Parathyroid adenoma (tissue), 2 donors: ENCODE measurements around the gene GRIK4.

Source experiments
- H2AFZ ChIP-seq: fragments of 300-600 bp; sonication (generic); one replicate; pipeline ENCODE4 v1.7.0; 2017; ENCODE audit warnings: antibody characterized with exemption, mild to moderate bottlenecking
- H3K27ac ChIP-seq: fragments of 300-600 bp; sonication (generic); one replicate; pipeline ENCODE4 v1.7.0; 2017
- H3K27me3 ChIP-seq: fragments of 300-600 bp; sonication (generic); one replicate; pipeline ENCODE4 v1.7.0; 2017; ENCODE audit warnings: low read length; ENCODE audit not compliant: control insufficient read depth, insufficient read depth
- H3K36me3 ChIP-seq: fragments of 300-600 bp; sonication (generic); one replicate; pipeline ENCODE4 v1.7.0; 2017; ENCODE audit warnings: low read length; ENCODE audit not compliant: control insufficient read depth, insufficient read depth
- H3K4me1 ChIP-seq: fragments of 300-600 bp; sonication (generic); one replicate; pipeline ENCODE4 v1.7.0; 2017; ENCODE audit warnings: control low read depth
- H3K4me2 ChIP-seq: fragments of 300-600 bp; sonication (generic); one replicate; pipeline ENCODE4 v1.7.0; 2017; ENCODE audit warnings: low read length
- H3K4me3 ChIP-seq: fragments of 300-600 bp; sonication (generic); one replicate; pipeline ENCODE4 v1.7.0; 2017; ENCODE audit warnings: low read depth, low read length
- H3K79me2 ChIP-seq: fragments of 300-600 bp; sonication (generic); one replicate; pipeline ENCODE4 v1.7.0; 2017; ENCODE audit warnings: control low read depth
- H3K9ac ChIP-seq: fragments of 300-600 bp; sonication (generic); one replicate; pipeline ENCODE4 v1.7.0; 2017; ENCODE audit warnings: mild to moderate bottlenecking
- H3K9me3 ChIP-seq: fragments of 300-600 bp; sonication (generic); one replicate; pipeline ENCODE4 v1.7.0; 2017; ENCODE audit warnings: low read length; ENCODE audit not compliant: control insufficient read depth
- TF ChIP-seq, protein P1 (sequence below): fragments of 300-600 bp; sonication (generic); IDR thresholded peaks from one replicate; pipeline ENCODE4 v1.7.0; 2017; ENCODE audit warnings: antibody characterized with exemption, mild to moderate bottlenecking
- donor health status: primary hyperparathyroidism.

GRIK4 gene

GRCh38 chr11:120774591-120775386, 263.2 kb downstream of the GRIK4 start:
- Histone ChIP-seq H3K27ac (no peak overlapping the region), H3K79me2 (no peaks in the 10 kb centered on the region), H2AFZ (no peak overlapping the region), H3K9ac (no peak overlapping the region), H3K27me3 (no peaks in the 10 kb centered on the region), H3K36me3 (no peaks in the 10 kb centered on the region), H3K9me3 (no peaks in the 10 kb centered on the region), H3K4me3 (no peak overlapping the region), H3K4me2 (no peak overlapping the region), H3K4me1 (no peaks in the 10 kb centered on the region)
- TF ChIP-seq, protein P1, sequence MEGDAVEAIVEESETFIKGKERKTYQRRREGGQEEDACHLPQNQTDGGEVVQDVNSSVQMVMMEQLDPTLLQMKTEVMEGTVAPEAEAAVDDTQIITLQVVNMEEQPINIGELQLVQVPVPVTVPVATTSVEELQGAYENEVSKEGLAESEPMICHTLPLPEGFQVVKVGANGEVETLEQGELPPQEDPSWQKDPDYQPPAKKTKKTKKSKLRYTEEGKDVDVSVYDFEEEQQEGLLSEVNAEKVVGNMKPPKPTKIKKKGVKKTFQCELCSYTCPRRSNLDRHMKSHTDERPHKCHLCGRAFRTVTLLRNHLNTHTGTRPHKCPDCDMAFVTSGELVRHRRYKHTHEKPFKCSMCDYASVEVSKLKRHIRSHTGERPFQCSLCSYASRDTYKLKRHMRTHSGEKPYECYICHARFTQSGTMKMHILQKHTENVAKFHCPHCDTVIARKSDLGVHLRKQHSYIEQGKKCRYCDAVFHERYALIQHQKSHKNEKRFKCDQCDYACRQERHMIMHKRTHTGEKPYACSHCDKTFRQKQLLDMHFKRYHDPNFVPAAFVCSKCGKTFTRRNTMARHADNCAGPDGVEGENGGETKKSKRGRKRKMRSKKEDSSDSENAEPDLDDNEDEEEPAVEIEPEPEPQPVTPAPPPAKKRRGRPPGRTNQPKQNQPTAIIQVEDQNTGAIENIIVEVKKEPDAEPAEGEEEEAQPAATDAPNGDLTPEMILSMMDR: no peak

GRCh38 chr11:120775986-120776951, 264.7 kb downstream of the GRIK4 start:
- Histone ChIP-seq H3K9ac (no peak overlapping the region), H3K27ac (no peak overlapping the region), H3K4me1 (no peaks in the 10 kb centered on the region), H2AFZ (no peak overlapping the region), H3K27me3 (no peaks in the 10 kb centered on the region), H3K36me3 (no peaks in the 10 kb centered on the region), H3K4me2 (no peak overlapping the region), H3K79me2 (no peaks in the 10 kb centered on the region), H3K9me3 (no peaks in the 10 kb centered on the region), H3K4me3 (no peak overlapping the region)
- TF ChIP-seq, protein P1: no peak

GRCh38 chr11:120778685-120779490, 267.3 kb downstream of the GRIK4 start:
- Histone ChIP-seq H3K9me3 (no peaks in the 10 kb centered on the region), H3K4me2 (no peak overlapping the region), H2AFZ (no peak overlapping the region), H3K27ac (no peak overlapping the region), H3K36me3 (no peaks in the 10 kb centered on the region), H3K4me1 (no peaks in the 10 kb centered on the region), H3K27me3 (no peaks in the 10 kb centered on the region), H3K4me3 (no peak overlapping the region), H3K79me2 (no peaks in the 10 kb centered on the region), H3K9ac (no peak overlapping the region)
- TF ChIP-seq, protein P1: no peak

DNA sequence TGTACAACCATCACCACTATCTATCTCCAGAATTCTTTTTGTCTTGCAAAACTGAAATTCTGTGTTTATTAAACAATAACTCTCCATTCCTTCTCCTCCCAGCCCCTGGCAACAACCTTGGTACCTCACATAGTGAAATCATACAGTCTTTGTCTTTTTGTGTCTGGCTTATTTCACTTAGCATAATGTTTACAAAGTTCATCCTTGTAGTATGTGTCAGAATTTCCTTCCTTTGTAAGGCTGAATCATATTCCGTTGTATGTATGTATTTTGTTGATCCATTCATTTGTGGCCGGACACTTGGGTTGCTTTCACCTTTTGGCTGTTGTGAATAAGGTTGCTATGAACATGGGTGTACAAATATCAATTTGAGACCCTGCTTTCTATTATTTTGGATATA, 268.7 kb downstream of the GRIK4 start:
- H3K4me3 ChIP-seq: no peak overlapping the region
- no peaks in the 10 kb centered on the region for H3K79me2 ChIP-seq
- no peaks in the 10 kb centered on the region for H3K4me1 ChIP-seq
- H3K27me3 ChIP-seq: no peaks in the 10 kb centered on the region
- TF ChIP-seq, protein P1: no peak
- H2AFZ ChIP-seq: no peak overlapping the region
- H3K9me3 ChIP-seq: no peaks in the 10 kb centered on the region
- H3K36me3 ChIP-seq: no peaks in the 10 kb centered on the region
- no peak overlapping the region for H3K27ac ChIP-seq
- H3K9ac ChIP-seq: no peak overlapping the region
- no peak overlapping the region for H3K4me2 ChIP-seq
